GM12878 (cell line): ENCODE data around the gene ADAMTS2.

ENCODE experiments used
- FOXK2 ChIP-seq: fragments of 450-650 bp; IDR thresholded peaks from 2 replicates; pipeline ENCODE4 v1.6.1; 2017; ENCODE audit warnings: mild to moderate bottlenecking, moderate library complexity
- HDAC6 ChIP-seq: fragments of 200-600 bp; sonication (generic); IDR thresholded peaks from one replicate; pipeline ENCODE4 v1.8.0; 2017; ENCODE audit warnings: antibody characterized with exemption; ENCODE audit not compliant: unreplicated experiment
- MYC ChIP-seq: IDR thresholded peaks from 2 replicates; pipeline ENCODE4 v1.6.1; 2011; ENCODE audit warnings: mild to moderate bottlenecking, low read length, moderate library complexity, inconsistent platforms; ENCODE audit not compliant: insufficient read depth, insufficient replicate concordance, insufficient read length, severe bottlenecking
- SPI1 ChIP-seq: IDR thresholded peaks from 2 replicates; pipeline ENCODE4 v1.6.1; 2011; ENCODE audit warnings: low read depth, mild to moderate bottlenecking, low read length, moderate library complexity, borderline replicate concordance; ENCODE audit not compliant: insufficient read depth

DNA sequence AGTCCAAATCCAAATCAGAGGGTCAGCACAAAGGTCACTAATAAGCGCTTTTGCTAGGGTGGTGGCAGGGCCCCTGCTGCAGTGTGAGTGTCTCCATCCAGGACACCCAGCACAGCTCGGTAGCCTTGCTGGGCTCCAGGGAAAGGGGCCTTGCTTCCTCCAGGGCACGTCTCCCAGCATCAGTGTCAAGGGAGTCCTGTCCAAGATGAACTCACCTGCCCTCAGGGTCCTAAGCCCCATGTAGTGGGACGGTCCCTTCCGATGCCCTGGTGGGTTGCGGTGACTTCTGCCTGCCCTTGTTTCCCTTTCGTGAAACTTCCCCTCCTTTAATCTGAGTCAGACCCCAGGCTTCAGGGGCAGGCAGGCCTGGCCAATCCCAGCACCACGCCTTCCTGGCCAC, 183.4 kb downstream of the ADAMTS2 start:
- TF ChIP-seq HDAC6 (no peak), FOXK2 (no peak), MYC (no peak), SPI1 (no peak)
